ENCODE data around the gene ARAP2. TPM values are rescaled to one million over a fixed set of nuclear protein-coding genes. Genes with fewer than 3 reads are reported as not detected.

The ARAP2 gene
- total RNA-seq, 1 experiment from 2014 or later: 30.0 TPM

DNA sequence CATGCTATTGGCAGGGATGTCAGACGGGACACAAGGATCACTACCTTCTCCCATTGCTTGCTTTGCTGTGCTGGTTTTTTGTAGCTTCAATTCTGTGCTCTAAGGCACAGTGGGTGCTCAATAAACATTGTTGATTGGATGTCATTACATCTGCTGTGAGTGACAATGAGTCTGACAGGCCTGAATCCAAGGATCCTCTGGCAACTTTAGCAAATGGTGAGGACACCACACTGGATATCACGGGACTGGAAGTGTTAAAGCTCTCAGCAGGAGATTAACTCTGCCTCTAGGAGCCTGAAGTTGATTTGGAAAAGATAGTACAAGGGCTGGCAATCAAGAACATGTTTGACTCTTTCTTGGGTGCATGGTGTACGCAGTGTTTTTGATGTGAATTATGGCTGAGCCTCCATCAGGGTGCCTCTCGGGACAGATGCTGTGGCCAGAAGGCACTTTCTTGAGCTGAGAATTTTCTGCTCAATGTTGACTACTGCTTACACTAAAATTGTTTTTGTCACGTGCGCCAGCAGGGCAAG is 217.9 kb downstream of the ARAP2 start:
- no peaks in the 10 kb centered on the region for H3K27me3 Mint-ChIP-seq (ENCODE audit: unreplicated experiment)
- BruUV-seq (replicated peaks): no TSS peak
- H3K36me3 Mint-ChIP-seq (ENCODE audit: insufficient read depth, unreplicated experiment): no peaks in the 10 kb centered on the region

DNA sequence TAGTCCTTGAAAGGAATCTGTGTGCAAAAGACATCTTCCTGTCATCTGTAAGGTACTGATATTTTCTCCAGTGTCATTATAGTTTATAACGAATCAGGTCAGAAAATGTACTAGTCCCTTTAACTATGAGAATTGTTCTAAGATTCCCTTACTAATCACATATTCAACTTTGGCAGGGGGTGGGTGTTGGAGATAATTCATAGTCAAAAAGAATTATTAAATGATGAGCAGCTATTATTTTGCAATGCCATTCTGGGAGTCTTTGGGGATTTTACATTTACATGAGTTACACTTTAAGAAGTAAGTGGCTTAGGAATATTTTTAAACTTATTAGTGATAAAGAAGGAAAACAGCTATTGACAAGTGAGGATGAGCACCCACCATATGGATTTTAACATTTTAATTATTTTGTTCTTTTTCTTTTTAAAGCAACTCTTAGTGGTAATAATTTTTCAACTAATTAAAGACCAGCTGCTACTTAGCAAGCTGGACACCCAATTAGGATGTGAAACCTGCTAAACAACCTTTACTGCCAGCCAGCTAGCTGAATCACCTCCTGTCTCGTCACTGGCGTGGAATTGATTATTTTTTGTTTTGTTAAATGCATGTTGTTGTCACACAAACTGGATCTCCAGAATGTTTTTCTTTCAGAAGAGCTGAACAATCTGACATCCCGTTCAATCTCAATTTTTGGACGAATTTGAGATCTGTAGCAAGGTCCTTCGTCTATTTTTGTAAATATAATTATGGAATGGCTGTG is 219.2 kb downstream of the ARAP2 start:
- no peaks in the 10 kb centered on the region for H3K36me3 Mint-ChIP-seq (ENCODE audit: insufficient read depth, unreplicated experiment)
- no peak overlapping the region for H3K4me3 Mint-ChIP-seq (ENCODE audit: low read depth, unreplicated experiment)
- H3K27me3 Mint-ChIP-seq (ENCODE audit: unreplicated experiment): no peaks in the 10 kb centered on the region
- BruUV-seq (replicated peaks): no TSS peak
- TF ChIP-seq, protein P1, sequence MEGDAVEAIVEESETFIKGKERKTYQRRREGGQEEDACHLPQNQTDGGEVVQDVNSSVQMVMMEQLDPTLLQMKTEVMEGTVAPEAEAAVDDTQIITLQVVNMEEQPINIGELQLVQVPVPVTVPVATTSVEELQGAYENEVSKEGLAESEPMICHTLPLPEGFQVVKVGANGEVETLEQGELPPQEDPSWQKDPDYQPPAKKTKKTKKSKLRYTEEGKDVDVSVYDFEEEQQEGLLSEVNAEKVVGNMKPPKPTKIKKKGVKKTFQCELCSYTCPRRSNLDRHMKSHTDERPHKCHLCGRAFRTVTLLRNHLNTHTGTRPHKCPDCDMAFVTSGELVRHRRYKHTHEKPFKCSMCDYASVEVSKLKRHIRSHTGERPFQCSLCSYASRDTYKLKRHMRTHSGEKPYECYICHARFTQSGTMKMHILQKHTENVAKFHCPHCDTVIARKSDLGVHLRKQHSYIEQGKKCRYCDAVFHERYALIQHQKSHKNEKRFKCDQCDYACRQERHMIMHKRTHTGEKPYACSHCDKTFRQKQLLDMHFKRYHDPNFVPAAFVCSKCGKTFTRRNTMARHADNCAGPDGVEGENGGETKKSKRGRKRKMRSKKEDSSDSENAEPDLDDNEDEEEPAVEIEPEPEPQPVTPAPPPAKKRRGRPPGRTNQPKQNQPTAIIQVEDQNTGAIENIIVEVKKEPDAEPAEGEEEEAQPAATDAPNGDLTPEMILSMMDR (IDR thresholded peaks at IDR 0.05; ENCODE audit: unreplicated experiment): no peak
- no peaks in the 10 kb centered on the region for H3K4me1 Mint-ChIP-seq (ENCODE audit: low read depth, unreplicated experiment)
- intact Hi-C loops (cut with micrococcal nuclease; ENCODE audit: unreplicated experiment): no loop called here
- H3K27ac Mint-ChIP-seq (ENCODE audit: unreplicated experiment): peak overlapping the region; percentile 39
- DNase-seq: peak; percentile 31
- H3K9me3 Mint-ChIP-seq (ENCODE audit: low read depth, unreplicated experiment): no peaks in the 10 kb centered on the region
- CTCF ChIA-PET: interaction anchor here (0.7 kb wide), 1 partner anchor 21 kb away, joined by 3 read pairs; no protein-coding TSS in a partner anchor

More for the DNA sequence above, 217.9 kb downstream of the ARAP2 start:
- Mint-ChIP-seq H3K9me3 (ENCODE audit: low read depth, unreplicated experiment) (no peaks in the 10 kb centered on the region), H3K27ac (ENCODE audit: unreplicated experiment) (no peak overlapping the region), H3K4me3 (ENCODE audit: low read depth, unreplicated experiment) (no peak overlapping the region), H3K4me1 (ENCODE audit: low read depth, unreplicated experiment) (no peaks in the 10 kb centered on the region)
- no peak for DNase-seq
- intact Hi-C loops (cut with micrococcal nuclease; ENCODE audit: unreplicated experiment): no loop called here
- TF ChIP-seq, protein P1 (IDR thresholded peaks at IDR 0.05; ENCODE audit: unreplicated experiment): no peak
- CTCF ChIA-PET: no interaction called here

DNA sequence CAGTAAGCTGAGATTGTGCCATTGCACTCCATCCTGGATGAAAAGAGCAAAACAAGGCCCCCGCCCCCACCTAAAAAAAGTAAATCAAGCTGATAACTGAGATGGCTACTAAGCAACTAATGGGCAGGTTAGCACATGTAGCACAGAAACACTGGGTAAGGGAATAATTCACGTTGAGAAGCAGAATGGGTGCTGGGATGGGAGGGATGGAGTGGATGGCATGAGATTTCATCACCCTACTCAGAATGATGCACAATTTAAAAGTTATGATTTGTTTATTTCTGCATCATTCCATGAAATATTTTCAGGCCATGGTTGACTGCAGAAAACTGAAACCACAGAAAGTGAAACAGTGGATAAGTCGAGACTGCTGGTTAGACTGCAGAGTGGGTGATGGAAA is 224.0 kb downstream of the ARAP2 start:
- H3K4me3 Mint-ChIP-seq (ENCODE audit: low read depth, unreplicated experiment): no peak overlapping the region
- H3K27ac Mint-ChIP-seq (ENCODE audit: unreplicated experiment): no peak overlapping the region
- H3K4me1 Mint-ChIP-seq (ENCODE audit: low read depth, unreplicated experiment): no peaks in the 10 kb centered on the region
- intact Hi-C loops (cut with micrococcal nuclease; ENCODE audit: unreplicated experiment): no loop called here
- TF ChIP-seq, protein P1 (IDR thresholded peaks at IDR 0.05; ENCODE audit: unreplicated experiment): no peak
- H3K36me3 Mint-ChIP-seq (ENCODE audit: insufficient read depth, unreplicated experiment): no peaks in the 10 kb centered on the region
- CTCF ChIA-PET: no interaction called here
- H3K27me3 Mint-ChIP-seq (ENCODE audit: unreplicated experiment): no peaks in the 10 kb centered on the region
- H3K9me3 Mint-ChIP-seq (ENCODE audit: low read depth, unreplicated experiment): no peaks in the 10 kb centered on the region
- BruUV-seq (replicated peaks): no TSS peak
- DNase-seq: no peak

Other genes starting within 250 kb of the ARAP2 start
- not detected in 2 replicates for gene DTHD1, start 37.1 kb upstream of the ARAP2 start, total RNA-seq (2022)